ENCODE results near the gene PAQR7. TPM values are rescaled to one million over a fixed set of nuclear protein-coding genes. Genes with fewer than 3 reads are reported as not detected.

The PAQR7 gene
- total and polyA plus RNA-seq, 4 donors, result 4.2 to 12.1 (median 6.6) TPM

DNA sequence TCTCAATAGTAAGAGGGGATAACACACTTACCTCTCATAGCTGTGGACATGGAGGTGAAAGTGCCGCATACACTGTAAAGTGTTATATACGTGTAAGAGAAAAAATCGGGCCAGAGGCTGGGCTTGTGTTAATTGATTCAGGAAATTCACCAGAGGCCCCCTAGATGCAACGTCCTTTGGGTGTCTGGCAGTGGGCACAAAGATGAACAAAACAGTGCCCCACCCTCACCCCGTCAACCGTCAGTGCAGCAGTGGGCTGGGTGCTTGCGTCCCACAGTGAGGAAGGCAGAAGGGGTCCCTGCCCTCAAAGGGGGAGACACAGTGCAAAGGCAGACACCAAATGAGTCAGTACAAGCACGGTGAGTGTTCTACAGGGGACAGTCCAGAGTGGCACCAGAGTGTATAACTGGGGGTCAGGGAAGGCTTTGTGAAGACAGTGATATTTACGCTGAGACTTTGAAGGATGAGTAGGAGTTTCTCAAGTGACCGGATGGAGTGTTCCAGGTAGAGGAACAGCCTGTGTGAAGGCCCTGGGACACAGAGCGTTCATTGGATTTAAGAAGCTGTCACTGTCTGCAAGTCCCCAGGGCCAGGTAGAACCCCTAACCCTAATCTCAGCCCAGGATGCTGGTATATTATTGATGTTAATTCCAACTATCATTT, 62.3 kb downstream of the PAQR7 start:
- H3K27ac ChIP-seq (ENCODE audit: low read depth in 1 of 2, low read length in 1 of 2), result no peak overlapping the region
- H3K4me3 ChIP-seq, result no peak overlapping the region
- H3K27me3 ChIP-seq (ENCODE audit: control insufficient read depth in 3 of 3, insufficient read depth in 3 of 3, low read length in 2 of 3), result no peaks in the 10 kb centered on the region
- H3K4me1 ChIP-seq (ENCODE audit: control insufficient read depth in 5 of 5, insufficient read depth in 5 of 5, low read length in 5 of 5), result peaks cover 0 to 7% (median under 1%) of the 10 kb centered on the region in 5 donors
- WGBS, 2 donors, result 86 to 88% methylated on average over 11 of the region's 11 CpGs
- no peak overlapping the region for H3K9ac ChIP-seq (ENCODE audit: insufficient read depth in 1 of 2, low read length in 2 of 2)
- DNase-seq, result no peak
- ATAC-seq (ENCODE audit: insufficient read depth, low FRiP score), result no peak
- no peaks in the 10 kb centered on the region for H3K9me3 ChIP-seq (ENCODE audit: control insufficient read depth in 4 of 4, insufficient read depth in 3 of 4, low read length in 3 of 4)
- TF ChIP-seq, protein P1, sequence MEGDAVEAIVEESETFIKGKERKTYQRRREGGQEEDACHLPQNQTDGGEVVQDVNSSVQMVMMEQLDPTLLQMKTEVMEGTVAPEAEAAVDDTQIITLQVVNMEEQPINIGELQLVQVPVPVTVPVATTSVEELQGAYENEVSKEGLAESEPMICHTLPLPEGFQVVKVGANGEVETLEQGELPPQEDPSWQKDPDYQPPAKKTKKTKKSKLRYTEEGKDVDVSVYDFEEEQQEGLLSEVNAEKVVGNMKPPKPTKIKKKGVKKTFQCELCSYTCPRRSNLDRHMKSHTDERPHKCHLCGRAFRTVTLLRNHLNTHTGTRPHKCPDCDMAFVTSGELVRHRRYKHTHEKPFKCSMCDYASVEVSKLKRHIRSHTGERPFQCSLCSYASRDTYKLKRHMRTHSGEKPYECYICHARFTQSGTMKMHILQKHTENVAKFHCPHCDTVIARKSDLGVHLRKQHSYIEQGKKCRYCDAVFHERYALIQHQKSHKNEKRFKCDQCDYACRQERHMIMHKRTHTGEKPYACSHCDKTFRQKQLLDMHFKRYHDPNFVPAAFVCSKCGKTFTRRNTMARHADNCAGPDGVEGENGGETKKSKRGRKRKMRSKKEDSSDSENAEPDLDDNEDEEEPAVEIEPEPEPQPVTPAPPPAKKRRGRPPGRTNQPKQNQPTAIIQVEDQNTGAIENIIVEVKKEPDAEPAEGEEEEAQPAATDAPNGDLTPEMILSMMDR (IDR thresholded peaks at IDR 0.05; ENCODE audit: control extremely low read depth, extremely low read depth), result no peak
- H3K36me3 ChIP-seq (ENCODE audit: control insufficient read depth in 4 of 4, insufficient read depth in 4 of 4, low read length in 4 of 4), result peaks cover 0 to 50% (median 13%) of the 10 kb centered on the region in 4 donors

Small RNA genes lying within 50 kb of the gene (small RNA-seq; reads per million reads assigned to genes)
- gene AL033528.1 (ENCODE audit: low replicate concordance) (not detected), gene RF00019 (ENCODE audit: low replicate concordance) (not detected), gene SNRPFP2 (ENCODE audit: low replicate concordance) (not detected)

Other genes with a start within 250 kb of the PAQR7 start
- 10 to 100 TPM; 51.3 to 88.8 TPM for gene SELENON, start 75.5 kb downstream of the PAQR7 start, total RNA-seq
- gene SELENON, start 75.5 kb downstream of the PAQR7 start, polyA plus RNA-seq, result 10 to 100 TPM; 35.9 to 45.4 TPM
- 10 to 100 TPM; 35.9 to 43.6 TPM for gene MTFR1L, start 55.8 kb downstream of the PAQR7 start, total RNA-seq
- gene MTFR1L, start 55.8 kb downstream of the PAQR7 start, polyA plus RNA-seq, result 10 to 100 TPM; 35.4 to 40.9 TPM
- gene AUNIP, start 16.3 kb downstream of the PAQR7 start, total RNA-seq, result 1 to 10 TPM in 1 of 2 donors, under 1 TPM in 1; 0.21 to 1.1 TPM
- under 1 TPM; 0.26 to 0.31 TPM for gene AUNIP, start 16.3 kb downstream of the PAQR7 start, polyA plus RNA-seq
- gene STMN1, start 30.7 kb upstream of the PAQR7 start, total RNA-seq, result 100 to 1,000 TPM in 1 of 2 donors, 10 to 100 TPM in 1; 38.8 to 118 TPM
- 10 to 100 TPM; 18.5 to 63.8 TPM for gene STMN1, start 30.7 kb upstream of the PAQR7 start, polyA plus RNA-seq
- 10 to 100 TPM; 10.6 to 15.2 TPM for gene PAFAH2, start 122.4 kb upstream of the PAQR7 start, total RNA-seq
- gene PAFAH2, start 122.4 kb upstream of the PAQR7 start, polyA plus RNA-seq, result 1 to 10 TPM; 6.5 to 7.6 TPM
- under 1 TPM; 0.43 to 0.63 TPM for gene EXTL1, start 146.1 kb upstream of the PAQR7 start, total RNA-seq
- under 1 TPM; 0.08 to 0.18 TPM for gene EXTL1, start 146.1 kb upstream of the PAQR7 start, polyA plus RNA-seq
- gene SLC30A2, start 170.4 kb upstream of the PAQR7 start, total RNA-seq, result under 1 TPM; 0.40 to 0.51 TPM
- gene SLC30A2, start 170.4 kb upstream of the PAQR7 start, polyA plus RNA-seq, result under 1 TPM; 0.02 to 0.08 TPM
- under 1 TPM; 0.25 to 0.31 TPM for gene TRIM63, start 191.9 kb upstream of the PAQR7 start, total RNA-seq
- under 1 TPM; 0.12 to 0.14 TPM for gene TRIM63, start 191.9 kb upstream of the PAQR7 start, polyA plus RNA-seq
- gene PDIK1L, start 236.1 kb upstream of the PAQR7 start, total RNA-seq, result 10 to 100 TPM in 1 of 2 donors, 1 to 10 TPM in 1; 9.8 to 15.4 TPM
- 1 to 10 TPM; 2.9 TPM for gene PDIK1L, start 236.1 kb upstream of the PAQR7 start, polyA plus RNA-seq